ENCODE data around the gene EPN2. TPM values are rescaled to one million over a fixed set of nuclear protein-coding genes. Genes with fewer than 3 reads are reported as not detected.
"Not testable (repeated sequence)": the region's sequence is repeated elsewhere in the genome, so short reads cannot be mapped to it uniquely, and the experiment has no call there.

The EPN2 gene
- total RNA-seq, 6 donors from 2014 or later, result 26.3 to 64.5 (median 47.9) TPM

DNA sequence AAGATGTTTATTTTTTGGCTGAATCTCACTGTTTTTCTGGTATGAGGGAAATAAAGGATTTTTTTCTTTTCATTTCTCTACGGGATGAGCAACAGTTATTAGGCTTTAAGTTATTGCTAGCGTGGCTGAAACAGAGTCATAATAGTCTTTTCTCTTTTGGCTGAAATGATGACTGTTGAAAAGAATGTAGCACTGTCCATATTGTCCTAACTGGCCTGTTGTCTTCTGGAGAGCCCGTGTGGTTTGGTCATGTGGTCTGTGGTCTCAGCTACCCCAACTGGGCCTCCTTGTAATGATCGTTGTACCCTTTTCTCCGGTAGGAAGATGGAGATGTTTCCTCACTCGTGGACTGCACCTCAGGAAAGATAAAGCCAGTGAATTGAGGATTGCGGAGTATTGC lies 36.6 kb downstream of the EPN2 start:
- no peak overlapping the region for H3K27ac ChIP-seq
- no peaks in the 10 kb centered on the region for H3K9me3 ChIP-seq
- peaks cover 0 to 6% (median 0%) of the 10 kb centered on the region in 4 donors for H3K36me3 ChIP-seq
- DNase-seq (no peak), ATAC-seq (ENCODE audit: low FRiP score in 2 of 2) (no peak)
- H3K4me3 ChIP-seq, result no peak overlapping the region
- WGBS, 2 donors, result 71% methylated on average over 7 of the region's 7 CpGs
- TF ChIP-seq EP300 (IDR thresholded peaks at IDR 0.05) (no peak), POLR2AphosphoS5 (IDR thresholded peaks at IDR 0.05) (no peak), POLR2A (IDR thresholded peaks at IDR 0.05) (no peak)
- TF ChIP-seq, protein P1, sequence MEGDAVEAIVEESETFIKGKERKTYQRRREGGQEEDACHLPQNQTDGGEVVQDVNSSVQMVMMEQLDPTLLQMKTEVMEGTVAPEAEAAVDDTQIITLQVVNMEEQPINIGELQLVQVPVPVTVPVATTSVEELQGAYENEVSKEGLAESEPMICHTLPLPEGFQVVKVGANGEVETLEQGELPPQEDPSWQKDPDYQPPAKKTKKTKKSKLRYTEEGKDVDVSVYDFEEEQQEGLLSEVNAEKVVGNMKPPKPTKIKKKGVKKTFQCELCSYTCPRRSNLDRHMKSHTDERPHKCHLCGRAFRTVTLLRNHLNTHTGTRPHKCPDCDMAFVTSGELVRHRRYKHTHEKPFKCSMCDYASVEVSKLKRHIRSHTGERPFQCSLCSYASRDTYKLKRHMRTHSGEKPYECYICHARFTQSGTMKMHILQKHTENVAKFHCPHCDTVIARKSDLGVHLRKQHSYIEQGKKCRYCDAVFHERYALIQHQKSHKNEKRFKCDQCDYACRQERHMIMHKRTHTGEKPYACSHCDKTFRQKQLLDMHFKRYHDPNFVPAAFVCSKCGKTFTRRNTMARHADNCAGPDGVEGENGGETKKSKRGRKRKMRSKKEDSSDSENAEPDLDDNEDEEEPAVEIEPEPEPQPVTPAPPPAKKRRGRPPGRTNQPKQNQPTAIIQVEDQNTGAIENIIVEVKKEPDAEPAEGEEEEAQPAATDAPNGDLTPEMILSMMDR (IDR thresholded peaks at IDR 0.05), result no peak
- H3K4me1 ChIP-seq, result peaks cover 29 to 41% (median 32%) of the 10 kb centered on the region in 4 donors
- no peaks in the 10 kb centered on the region for H3K27me3 ChIP-seq

DNA sequence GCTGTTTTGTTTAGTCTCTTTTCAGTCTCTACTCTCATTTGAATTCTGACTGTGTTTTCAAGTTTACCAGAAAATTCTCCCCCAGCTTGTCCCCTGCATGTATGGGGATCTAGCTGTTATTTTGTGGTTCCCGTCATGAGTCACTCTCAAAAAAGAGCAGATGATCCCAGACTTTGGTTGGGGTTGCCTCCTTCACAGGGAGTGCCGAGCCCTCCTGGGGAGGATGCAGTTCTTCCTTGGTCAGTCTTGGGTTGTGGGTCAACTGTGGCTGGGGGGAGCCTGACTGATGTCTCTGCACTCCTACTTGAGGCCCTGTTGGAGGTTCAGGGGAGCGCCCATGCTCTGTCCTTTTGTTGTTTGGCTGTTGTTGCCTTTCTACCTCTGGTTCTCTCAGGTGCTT lies 37.7 kb downstream of the EPN2 start:
- ATAC-seq (ENCODE audit: low FRiP score in 2 of 2), result no peak
- Histone ChIP-seq H3K27ac (no peak overlapping the region), H3K36me3 (peaks cover 0 to 6% (median 0%) of the 10 kb centered on the region in 4 donors), H3K27me3 (no peaks in the 10 kb centered on the region), H3K4me1 (peaks cover 17 to 38% (median 20%) of the 10 kb centered on the region in 4 donors), H3K4me3 (no peak overlapping the region), H3K9me3 (no peaks in the 10 kb centered on the region)
- WGBS, 2 donors, result 79 to 87% methylated on average over 3 of the region's 3 CpGs
- TF ChIP-seq EP300 (IDR thresholded peaks at IDR 0.05), result no peak
- TF ChIP-seq POLR2A (IDR thresholded peaks at IDR 0.05), result no peak
- no peak for TF ChIP-seq POLR2AphosphoS5 (IDR thresholded peaks at IDR 0.05)
- TF ChIP-seq, protein P1 (IDR thresholded peaks at IDR 0.05), result no peak
- DNase-seq, result no peak

DNA sequence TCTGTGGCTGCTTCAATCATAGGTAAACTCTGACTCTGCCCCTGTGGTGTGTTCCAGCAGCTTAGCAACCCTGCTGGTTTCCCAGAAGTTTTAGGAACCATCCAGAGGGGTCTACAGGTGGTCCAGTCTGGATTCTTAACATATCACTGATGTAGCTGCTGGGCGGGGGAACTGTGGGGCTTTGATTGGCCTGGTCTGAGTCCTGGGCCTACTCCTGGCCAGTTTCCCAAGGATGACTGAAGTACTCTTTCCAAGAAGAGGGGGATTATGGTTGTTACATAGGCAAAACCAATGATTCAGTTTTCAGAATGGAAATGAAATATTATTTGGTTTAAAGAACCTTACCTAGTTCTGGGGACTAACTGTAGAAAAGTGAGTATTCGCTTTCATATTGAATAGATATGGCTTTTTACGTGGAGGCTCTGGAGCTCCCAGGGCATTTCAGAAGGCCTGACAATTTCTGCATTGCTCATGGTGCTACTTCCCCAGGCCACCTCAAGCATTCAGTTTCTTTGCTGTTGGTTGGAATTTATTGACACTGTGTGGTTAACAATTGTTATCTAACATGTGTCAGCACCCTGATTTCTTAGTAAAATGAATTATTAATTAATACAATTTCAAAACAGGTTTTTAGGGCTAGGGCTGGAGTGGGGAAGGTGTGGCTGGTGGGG lies 38.4 kb downstream of the EPN2 start:
- ATAC-seq (ENCODE audit: low FRiP score in 2 of 2) (no peak), DNase-seq (no peak)
- no peak for TF ChIP-seq EP300 (IDR thresholded peaks at IDR 0.05)
- TF ChIP-seq, protein P1 (IDR thresholded peaks at IDR 0.05), result no peak
- TF ChIP-seq POLR2A (IDR thresholded peaks at IDR 0.05), result no peak
- no peak for TF ChIP-seq POLR2AphosphoS5 (IDR thresholded peaks at IDR 0.05)
- Histone ChIP-seq H3K27ac (no peak overlapping the region), H3K27me3 (no peaks in the 10 kb centered on the region), H3K9me3 (no peaks in the 10 kb centered on the region), H3K36me3 (peaks cover 0 to 6% (median 0%) of the 10 kb centered on the region in 4 donors), H3K4me1 (peaks cover 10 to 31% (median 13%) of the 10 kb centered on the region in 4 donors), H3K4me3 (no peak overlapping the region)
- 90 to 97% methylated on average over 3 of the region's 3 CpGs for WGBS, 2 donors

DNA sequence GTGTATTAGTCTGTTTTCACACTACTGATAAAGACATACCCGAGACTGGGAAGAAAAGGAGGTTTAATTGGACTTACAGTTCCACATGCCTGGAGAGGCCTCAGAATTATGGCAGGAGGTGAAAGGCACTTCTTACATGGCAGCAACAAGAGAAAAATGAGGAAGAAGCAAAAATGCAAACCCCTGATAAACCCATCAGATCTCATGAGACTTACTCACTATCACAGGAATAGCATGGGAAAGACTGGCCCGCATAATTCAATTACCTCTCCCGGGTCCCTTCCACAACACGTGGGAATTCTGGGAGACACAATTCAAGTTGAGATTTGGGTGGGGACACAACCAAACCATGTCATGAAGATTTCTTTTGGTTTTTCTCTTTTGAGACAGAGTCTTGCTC lies 41.1 kb downstream of the EPN2 start:
- Histone ChIP-seq H3K36me3 (peaks cover 0 to 15% (median 2%) of the 10 kb centered on the region in 4 donors), H3K27ac (peak overlapping the region in 1 of 4 donors; percentile 38)
- WGBS, 2 donors, result 82 to 94% methylated on average over 4 of the region's 4 CpGs

DNA sequence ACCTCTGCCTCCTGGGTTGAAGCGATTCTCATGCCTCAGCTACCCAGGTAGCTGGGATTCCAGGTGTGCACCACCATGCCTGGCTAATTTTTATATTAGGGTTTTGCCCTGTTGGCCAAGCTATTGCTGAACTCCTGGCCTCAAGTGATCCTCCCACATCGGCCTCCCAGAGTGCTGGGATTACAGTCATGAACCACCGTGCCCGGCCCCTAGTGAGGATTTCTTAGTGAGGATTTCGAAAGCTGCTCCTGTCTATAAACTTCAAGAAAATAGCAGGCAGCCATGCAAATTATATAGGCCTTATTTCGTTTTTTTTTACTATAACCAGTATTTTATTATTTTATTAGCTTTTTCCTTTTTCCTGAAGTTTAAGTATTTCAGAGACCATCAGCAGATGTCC lies 41.6 kb downstream of the EPN2 start:
- Histone ChIP-seq H3K27ac (peak overlapping the region in 2 of 4 donors; percentile 38 to 51), H3K36me3 (peaks cover 0 to 15% (median 5%) of the 10 kb centered on the region in 4 donors), H3K4me1 (peaks cover 4 to 19% (median 9%) of the 10 kb centered on the region in 4 donors), H3K4me3 (no peak overlapping the region), H3K9me3 (no peaks in the 10 kb centered on the region), H3K27me3 (no peaks in the 10 kb centered on the region)
- ATAC-seq (ENCODE audit: low FRiP score in 2 of 2) (no peak), DNase-seq (no peak)
- TF ChIP-seq POLR2AphosphoS5 (IDR thresholded peaks at IDR 0.05), result no peak
- no peak for TF ChIP-seq POLR2A (IDR thresholded peaks at IDR 0.05)
- no peak for TF ChIP-seq EP300 (IDR thresholded peaks at IDR 0.05)
- TF ChIP-seq, protein P1 (IDR thresholded peaks at IDR 0.05), result no peak
- 85 to 97% methylated on average over 5 to 6 of the region's 6 CpGs for WGBS, 2 donors

More for the DNA sequence above, 41.1 kb downstream of the EPN2 start:
- not testable (repeated sequence) for H3K4me3 ChIP-seq; DNase-seq; ATAC-seq (ENCODE audit: low FRiP score in 2 of 2); H3K9me3 ChIP-seq; H3K27me3 ChIP-seq
- peaks cover 0 to 19% (median 6%) of the 10 kb centered on the region in 4 donors for H3K4me1 ChIP-seq
